ENCODE data around the gene IL21R.
"Not testable (repeated sequence)": the region's sequence is repeated elsewhere in the genome, so short reads cannot be mapped to it uniquely, and the experiment has no call there.

The IL21R gene

DNA sequence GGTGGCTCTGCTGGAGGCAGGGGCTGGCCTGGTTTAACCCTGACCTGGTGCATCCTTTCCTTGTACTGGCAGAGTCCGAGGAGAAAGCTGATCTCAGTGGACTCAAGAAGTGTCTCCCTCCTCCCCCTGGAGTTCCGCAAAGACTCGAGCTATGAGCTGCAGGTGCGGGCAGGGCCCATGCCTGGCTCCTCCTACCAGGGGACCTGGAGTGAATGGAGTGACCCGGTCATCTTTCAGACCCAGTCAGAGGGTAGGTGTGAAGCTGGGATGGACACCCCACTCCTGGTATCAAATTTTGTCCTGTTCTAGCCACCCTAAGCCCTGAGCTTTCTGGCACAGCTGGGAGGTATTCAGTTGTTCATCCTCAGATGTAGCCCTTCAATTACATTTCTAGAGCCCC, 42.5 kb downstream of the IL21R start:
- DNase-seq = no peak
- TF ChIP-seq POLR2A (IDR thresholded peaks at IDR 0.05; ENCODE audit: low read length) (no peak), GATA1 (IDR thresholded peaks at IDR 0.05; ENCODE audit: low read depth, low read length) (no peak)

- no peak for DNase-seq
- no peak for TF ChIP-seq POLR2A (IDR thresholded peaks at IDR 0.05; ENCODE audit: low read length)
- TF ChIP-seq GATA1 (IDR thresholded peaks at IDR 0.05; ENCODE audit: low read depth, low read length) = no peak
Observed at GRCh38 chr16:27445502-27446175, 43.7 kb downstream of the IL21R start.

DNA sequence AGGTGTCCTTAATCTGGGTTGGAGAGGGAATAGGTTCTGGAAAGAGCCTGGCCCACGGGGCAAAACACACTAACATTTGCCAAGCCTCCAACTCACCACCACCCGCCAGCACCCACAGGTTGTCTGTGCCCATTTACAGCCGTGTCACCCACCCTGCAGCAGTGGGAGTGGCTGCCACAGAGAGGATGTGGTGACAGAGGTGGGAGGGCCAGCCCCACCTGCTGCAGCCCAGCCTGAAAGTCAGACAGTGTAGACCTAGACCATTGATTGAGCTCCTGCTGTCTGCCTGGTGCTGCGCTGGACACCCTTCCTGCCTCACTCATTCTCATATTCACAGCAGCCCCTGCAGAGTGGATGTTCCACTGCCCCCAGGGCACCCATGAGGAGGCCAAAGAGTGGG, 44.7 kb downstream of the IL21R start:
- TF ChIP-seq POLR2A (IDR thresholded peaks at IDR 0.05; ENCODE audit: low read length) (no peak), GATA1 (IDR thresholded peaks at IDR 0.05; ENCODE audit: low read depth, low read length) (no peak)
- no peak for DNase-seq

DNA sequence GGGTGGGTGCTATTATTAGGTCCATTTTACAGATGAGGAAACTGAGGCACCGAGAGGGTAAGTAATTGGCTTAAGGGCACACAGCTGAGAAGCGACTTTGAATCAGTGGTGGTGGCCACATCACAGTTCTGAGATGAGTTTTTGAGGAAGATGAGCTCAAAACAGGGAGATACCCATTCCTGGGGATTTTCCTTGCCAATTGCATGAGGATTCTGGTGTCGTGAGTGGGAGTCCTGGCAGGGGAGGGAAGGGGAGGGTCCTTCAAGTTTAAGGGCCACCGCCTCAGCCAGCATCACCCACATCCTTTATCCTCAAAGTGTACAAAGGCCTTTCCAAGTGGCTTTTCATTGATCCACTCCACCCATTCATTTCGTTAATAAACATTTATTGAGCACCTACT, 45.3 kb downstream of the IL21R start:
- TF ChIP-seq POLR2A (IDR thresholded peaks at IDR 0.05; ENCODE audit: low read length) (no peak), GATA1 (IDR thresholded peaks at IDR 0.05; ENCODE audit: low read depth, low read length) (no peak)
- no peak for DNase-seq

- TF ChIP-seq GATA1 (IDR thresholded peaks at IDR 0.05; ENCODE audit: low read depth, low read length) = no peak
- TF ChIP-seq POLR2A (IDR thresholded peaks at IDR 0.05; ENCODE audit: low read length) = no peak
- DNase-seq = no peak
Observed at GRCh38 chr16:27448532-27449433, 46.8 kb downstream of the IL21R start.

DNA sequence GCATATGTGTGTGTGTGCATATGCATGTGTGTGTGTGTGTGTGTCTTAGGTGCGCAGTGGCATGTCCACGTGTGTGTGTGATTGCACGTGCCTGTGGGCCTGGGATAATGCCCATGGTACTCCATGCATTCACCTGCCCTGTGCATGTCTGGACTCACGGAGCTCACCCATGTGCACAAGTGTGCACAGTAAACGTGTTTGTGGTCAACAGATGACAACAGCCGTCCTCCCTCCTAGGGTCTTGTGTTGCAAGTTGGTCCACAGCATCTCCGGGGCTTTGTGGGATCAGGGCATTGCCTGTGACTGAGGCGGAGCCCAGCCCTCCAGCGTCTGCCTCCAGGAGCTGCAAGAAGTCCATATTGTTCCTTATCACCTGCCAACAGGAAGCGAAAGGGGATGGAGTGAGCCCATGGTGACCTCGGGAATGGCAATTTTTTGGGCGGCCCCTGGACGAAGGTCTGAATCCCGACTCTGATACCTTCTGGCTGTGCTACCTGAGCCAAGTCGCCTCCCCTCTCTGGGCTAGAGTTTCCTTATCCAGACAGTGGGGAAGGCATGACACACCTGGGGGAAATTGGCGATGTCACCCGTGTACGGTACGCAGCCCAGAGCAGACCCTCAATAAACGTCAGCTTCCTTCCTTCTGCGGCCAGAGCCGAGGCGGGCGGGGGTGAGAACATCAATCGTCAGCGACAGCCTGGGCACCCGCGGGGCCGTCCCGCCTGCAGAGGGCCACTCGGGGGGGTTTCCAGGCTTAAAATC, 47.6 kb downstream of the IL21R start:
- no peak for DNase-seq
- TF ChIP-seq POLR2A (IDR thresholded peaks at IDR 0.05; ENCODE audit: low read length) (no peak), GATA1 (IDR thresholded peaks at IDR 0.05; ENCODE audit: low read depth, low read length) (no peak)

GRCh38 chr16:27450196-27450549, 48.2 kb downstream of the IL21R start:
- TF ChIP-seq POLR2A (IDR thresholded peaks at IDR 0.05; ENCODE audit: low read length) (no peak), GATA1 (IDR thresholded peaks at IDR 0.05; ENCODE audit: low read depth, low read length) (no peak)
- DNase-seq = no peak

- DNase-seq = no peak
- no peak for TF ChIP-seq POLR2A (IDR thresholded peaks at IDR 0.05; ENCODE audit: low read length)
- no peak for TF ChIP-seq GATA1 (IDR thresholded peaks at IDR 0.05; ENCODE audit: low read depth, low read length)
Observed at GRCh38 chr16:27452569-27453493, 50.9 kb downstream of the IL21R start.

GRCh38 chr16:27453494-27453825, 51.5 kb downstream of the IL21R start:
- no peak for DNase-seq
- no peak for TF ChIP-seq GATA1 (IDR thresholded peaks at IDR 0.05; ENCODE audit: low read depth, low read length)
- no peak for TF ChIP-seq POLR2A (IDR thresholded peaks at IDR 0.05; ENCODE audit: low read length)

- DNase-seq = no peak
- TF ChIP-seq POLR2A (IDR thresholded peaks at IDR 0.05; ENCODE audit: low read length) (no peak), GATA1 (IDR thresholded peaks at IDR 0.05; ENCODE audit: low read depth, low read length) (no peak)
Observed at GRCh38 chr16:27455700-27456099, 53.7 kb downstream of the IL21R start.

GRCh38 chr16:27457605-27457900, 55.6 kb downstream of the IL21R start:
- DNase-seq = not testable (repeated sequence)

DNA sequence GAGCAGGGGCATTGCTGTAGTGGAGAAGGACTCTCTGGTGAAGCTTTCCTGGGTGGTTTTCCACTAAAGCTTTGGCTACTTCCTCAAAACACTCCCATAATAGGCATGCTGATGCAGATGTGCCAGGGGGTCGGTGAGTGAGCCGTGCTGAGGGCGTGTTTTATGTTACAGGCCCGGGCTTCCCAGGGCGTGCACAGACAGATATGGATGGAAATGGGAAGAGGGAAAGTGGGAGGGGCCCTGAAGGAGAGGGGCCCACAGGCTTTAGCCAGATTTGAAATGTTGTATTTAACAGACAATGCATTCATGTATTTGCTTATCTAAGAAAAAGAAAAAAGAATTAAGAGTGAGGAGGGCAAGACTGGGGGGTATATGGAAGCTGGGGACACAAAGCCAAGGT, 56.3 kb downstream of the IL21R start:
- DNase-seq = no peak
- no peak for TF ChIP-seq GATA1 (IDR thresholded peaks at IDR 0.05; ENCODE audit: low read depth, low read length)
- no peak for TF ChIP-seq POLR2A (IDR thresholded peaks at IDR 0.05; ENCODE audit: low read length)

- TF ChIP-seq GATA1 (IDR thresholded peaks at IDR 0.05; ENCODE audit: low read depth, low read length) (no peak), POLR2A (IDR thresholded peaks at IDR 0.05; ENCODE audit: low read length) (no peak)
- no peak for DNase-seq
Observed at GRCh38 chr16:27458987-27459688, 57.2 kb downstream of the IL21R start.
